ENCODE measurements around the gene TBC1D22A. TPM values are rescaled to one million over a fixed set of nuclear protein-coding genes. Genes with fewer than 3 reads are reported as not detected.
A peak's percentile ranks its signal among the peaks of the same experiment; 100 is the strongest.

The TBC1D22A gene
- total RNA-seq, 1 experiment from 2014 or later = 20.9 TPM

- H3K27me3 ChIP-seq (ENCODE audit: insufficient read depth, low read length) = no peaks in the 10 kb centered on the region
- DNase-seq (ENCODE audit: low read depth, low spot score) (no peak), ATAC-seq (0 out of 2 replicates have a peak, but pooled peaks have one; percentile 31)
- intact Hi-C loops (cut with micrococcal nuclease) = no loop called here
- no peak overlapping the region for H3K4me3 ChIP-seq (replicated peaks in 1 of 2; ENCODE audit: low read depth in 1 of 2, low read length in 2 of 2)
- ChIA-PET POLR2A (no interaction called here), RAD21 (ENCODE audit: low non-redundant PET in 1 of 2, low total read pairs in 2 of 2, uncharacterized antibody in 2 of 2, unreplicated experiment in 2 of 2) (interaction anchor here in 1 of 2 experiments (0.6 kb wide), 1 partner anchor 376 kb away, joined by 3 read pairs; no protein-coding TSS in a partner anchor), CTCF (no interaction called here)
- H2AFZ ChIP-seq (ENCODE audit: low read depth, low read length, poor library complexity, severe bottlenecking) = no peak overlapping the region
- no peaks in the 10 kb centered on the region for H3K36me3 ChIP-seq (ENCODE audit: control insufficient read depth in 1 of 2, insufficient read depth in 2 of 2, low read length in 2 of 2)
- no peaks in the 10 kb centered on the region for H4K20me1 ChIP-seq (ENCODE audit: insufficient read depth)
- H3K9ac ChIP-seq (ENCODE audit: low read length) = no peak overlapping the region
- no TSS peak for BruUV-seq (replicated peaks)
- no peak overlapping the region for H3K27ac ChIP-seq (ENCODE audit: low read depth, low read length)
- no peaks in the 10 kb centered on the region for H3K9me2 ChIP-seq (ENCODE audit: insufficient read depth)
- H3K4me1 ChIP-seq (ENCODE audit: control insufficient read depth in 1 of 2, insufficient read depth in 2 of 2, low read length in 2 of 2) = peaks cover 0 to 10% of the 10 kb centered on the region in 2 experiments; a peak in 2 of 4 replicates
- H3K9me3 ChIP-seq (ENCODE audit: control insufficient read depth in 1 of 2, insufficient read depth in 1 of 2, low read depth in 1 of 2, low read length in 2 of 2) = no peaks in the 10 kb centered on the region
- TF ChIP-seq FOSL1 (IDR thresholded peaks at IDR 0.05; ENCODE audit: low read depth) (no peak), ELF1 (IDR thresholded peaks at IDR 0.05; ENCODE audit: borderline replicate concordance, low read depth) (no peak), CBX3 (IDR thresholded peaks at IDR 0.05; ENCODE audit: low read depth) (no peak), MAX (IDR thresholded peaks at IDR 0.05) (no peak), EZH2phosphoT487 (IDR thresholded peaks at IDR 0.05; ENCODE audit: borderline replicate concordance) (no peak), RAD21 (IDR thresholded peaks at IDR 0.05; ENCODE audit: low read depth) (no peak), POLR2A (IDR thresholded peaks at IDR 0.05; ENCODE audit: borderline replicate concordance, extremely low read depth, insufficient read depth, insufficient read length) (no peak), SP1 (IDR thresholded peaks at IDR 0.05; ENCODE audit: low read depth) (no peak), SRF (IDR thresholded peaks at IDR 0.05; ENCODE audit: low read depth) (no peak), EZH2 (IDR thresholded peaks at IDR 0.05) (no peak)
- no peaks in the 10 kb centered on the region for H3K79me2 ChIP-seq (ENCODE audit: insufficient read depth, low read length)
- H3K4me2 ChIP-seq (ENCODE audit: low read length) = no peak overlapping the region
These were observed 389.0 kb downstream of the TBC1D22A start for GRCh38 chr22:47151490-47151889.

- ATAC-seq = no peak
- Histone ChIP-seq H3K9ac (ENCODE audit: low read length) (no peak overlapping the region), H3K4me3 (replicated peaks in 1 of 2; ENCODE audit: low read depth in 1 of 2, low read length in 2 of 2) (no peak overlapping the region), H2AFZ (ENCODE audit: low read depth, low read length, poor library complexity, severe bottlenecking) (no peak overlapping the region), H3K9me3 (ENCODE audit: control insufficient read depth in 1 of 2, insufficient read depth in 1 of 2, low read depth in 1 of 2, low read length in 2 of 2) (no peaks in the 10 kb centered on the region), H3K79me2 (ENCODE audit: insufficient read depth, low read length) (no peaks in the 10 kb centered on the region), H3K4me2 (ENCODE audit: low read length) (no peak overlapping the region), H4K20me1 (ENCODE audit: insufficient read depth) (no peaks in the 10 kb centered on the region), H3K27ac (ENCODE audit: low read depth, low read length) (no peak overlapping the region), H3K36me3 (ENCODE audit: control insufficient read depth in 1 of 2, insufficient read depth in 2 of 2, low read length in 2 of 2) (no peaks in the 10 kb centered on the region), H3K4me1 (ENCODE audit: control insufficient read depth in 1 of 2, insufficient read depth in 2 of 2, low read length in 2 of 2) (peaks cover 0 to 10% of the 10 kb centered on the region in 2 experiments; a peak in 2 of 4 replicates), H3K27me3 (ENCODE audit: insufficient read depth, low read length) (no peaks in the 10 kb centered on the region), H3K9me2 (ENCODE audit: insufficient read depth) (no peaks in the 10 kb centered on the region)
- no TSS peak for BruUV-seq (replicated peaks)
- ChIA-PET RAD21 (ENCODE audit: low non-redundant PET in 1 of 2, low total read pairs in 2 of 2, uncharacterized antibody in 2 of 2, unreplicated experiment in 2 of 2) (interaction anchor here in 1 of 2 experiments (0.6 kb wide), 1 partner anchor 377 kb away, joined by 3 read pairs; no protein-coding TSS in a partner anchor), POLR2A (no interaction called here), CTCF (no interaction called here)
- no peak for DNase-seq (ENCODE audit: low read depth, low spot score)
- intact Hi-C loops (cut with micrococcal nuclease) = no loop called here
- TF ChIP-seq ELF1 (IDR thresholded peaks at IDR 0.05; ENCODE audit: borderline replicate concordance, low read depth) (no peak), SIN3A (IDR thresholded peaks at IDR 0.05; ENCODE audit: low read depth) (no peak), FOSL1 (IDR thresholded peaks at IDR 0.05; ENCODE audit: low read depth) (no peak), JUND (IDR thresholded peaks at IDR 0.05) (no peak), TCF7L2 (IDR thresholded peaks at IDR 0.05; ENCODE audit: borderline replicate concordance, extremely low read depth, insufficient read depth, insufficient read length) (no peak), SRF (IDR thresholded peaks at IDR 0.05; ENCODE audit: low read depth) (no peak), SP1 (IDR thresholded peaks at IDR 0.05; ENCODE audit: low read depth) (no peak), RAD21 (IDR thresholded peaks at IDR 0.05; ENCODE audit: low read depth) (no peak), ZBTB33 (IDR thresholded peaks at IDR 0.05; ENCODE audit: extremely low read depth, insufficient replicate concordance, low read length) (no peak), YY1 (IDR thresholded peaks at IDR 0.05; ENCODE audit: extremely low read depth, insufficient replicate concordance, low read depth, low read length) (no peak), CTCF (IDR thresholded peaks at IDR 0.05 in 2 of 3, conservative IDR thresholded peaks at IDR 0.05 in 1 of 3; ENCODE audit: borderline replicate concordance in 1 of 3, insufficient read depth in 1 of 3, low read depth in 2 of 3, low read length in 2 of 3) (no peak), CEBPB (IDR thresholded peaks at IDR 0.05; ENCODE audit: low read depth) (no peak)
These were observed 389.8 kb downstream of the TBC1D22A start for GRCh38 chr22:47152236-47152635.
